ENCODE measurements around the gene CSMD2. TPM values are rescaled to one million over a fixed set of nuclear protein-coding genes. Genes with fewer than 3 reads are reported as not detected.

The CSMD2 gene
- polyA plus RNA-seq, 1 of the 3 experiments (the other 2 are of a cell fraction): not detected

GRCh38 chr1:33828059-33828458 is 337.0 kb downstream of the CSMD2 start:
- no peaks in the 10 kb centered on the region for H3K79me2 ChIP-seq (ENCODE audit: insufficient read depth)
- no peak overlapping the region for H2AFZ ChIP-seq (ENCODE audit: low read depth)
- CTCF ChIA-PET: interaction anchor here (2.0 kb wide), 1 partner anchor 335 kb away, joined by 6 read pairs; no protein-coding TSS in a partner anchor
- H3K9me3 ChIP-seq: no peaks in the 10 kb centered on the region
- no peak overlapping the region for H3K27ac ChIP-seq (ENCODE audit: low read depth in 2 of 2, low read length in 1 of 2)
- H4K20me1 ChIP-seq (ENCODE audit: insufficient read depth): no peaks in the 10 kb centered on the region
- H3K4me2 ChIP-seq: no peak overlapping the region
- POLR2A ChIA-PET: no interaction called here
- no peaks in the 10 kb centered on the region for H3K36me3 ChIP-seq (replicated peaks in 1 of 2; ENCODE audit: control insufficient read depth in 1 of 2, insufficient read depth in 2 of 2, low read length in 1 of 2)
- no peaks in the 10 kb centered on the region for H3K4me1 ChIP-seq (ENCODE audit: control insufficient read depth in 1 of 2, insufficient read depth in 2 of 2, low read depth in 1 of 2, low read length in 1 of 2)
- no peak overlapping the region for H3K4me3 ChIP-seq (ENCODE audit: low read depth in 2 of 2, low read length in 1 of 2)
- WGBS (ENCODE audit: low lambda C conversion rate): 6% methylated on average over 5 of the region's 5 CpGs
- H3F3A ChIP-seq (replicated peaks; ENCODE audit: insufficient read depth): no peaks in the 10 kb centered on the region
- no peak for DNase-seq
- TF ChIP-seq EP300 (IDR thresholded peaks at IDR 0.05; ENCODE audit: borderline replicate concordance in 1 of 2, low read depth in 1 of 2, low read length in 1 of 2) (no peak), NRF1 (IDR thresholded peaks at IDR 0.05; ENCODE audit: low read depth, low read length) (no peak)
- no peak overlapping the region for H3K9ac ChIP-seq
- no peaks in the 10 kb centered on the region for H3K27me3 ChIP-seq (ENCODE audit: insufficient read depth)
- H3K9me2 ChIP-seq: no peaks in the 10 kb centered on the region

DNA sequence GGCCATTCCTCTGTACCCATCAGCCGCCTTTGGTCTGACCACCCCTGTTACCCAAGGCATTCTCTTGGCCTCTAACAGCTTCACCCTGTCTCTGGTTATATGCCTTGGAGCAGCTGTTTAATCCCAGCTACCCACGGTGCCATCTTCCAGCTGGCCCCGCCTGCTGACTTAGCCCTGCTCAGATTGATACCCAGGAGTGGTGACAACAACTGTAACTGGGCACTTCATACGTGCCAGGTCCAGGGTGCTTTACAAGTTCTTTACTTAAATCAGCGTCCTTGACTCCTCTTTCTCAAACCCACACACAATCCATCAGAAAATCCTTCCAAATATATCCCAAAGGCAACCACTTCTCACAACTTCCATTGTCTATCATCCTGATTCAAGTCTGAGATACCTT is 338.3 kb downstream of the CSMD2 start:
- Histone ChIP-seq H3K9me2 (no peaks in the 10 kb centered on the region), H3K79me2 (ENCODE audit: insufficient read depth) (no peaks in the 10 kb centered on the region), H3K36me3 (replicated peaks in 1 of 2; ENCODE audit: control insufficient read depth in 1 of 2, insufficient read depth in 2 of 2, low read length in 1 of 2) (no peaks in the 10 kb centered on the region), H2AFZ (ENCODE audit: low read depth) (no peak overlapping the region), H3F3A (replicated peaks; ENCODE audit: insufficient read depth) (no peaks in the 10 kb centered on the region), H3K9me3 (no peaks in the 10 kb centered on the region), H3K27me3 (ENCODE audit: insufficient read depth) (no peaks in the 10 kb centered on the region), H3K4me3 (ENCODE audit: low read depth in 2 of 2, low read length in 1 of 2) (no peak overlapping the region), H3K4me1 (ENCODE audit: control insufficient read depth in 1 of 2, insufficient read depth in 2 of 2, low read depth in 1 of 2, low read length in 1 of 2) (0 out of 4 replicates have a peak, but pooled peaks cover 0 to 2% of the 10 kb centered on the region in 2 experiments), H3K27ac (ENCODE audit: low read depth in 2 of 2, low read length in 1 of 2) (no peak overlapping the region), H3K9ac (no peak overlapping the region), H4K20me1 (ENCODE audit: insufficient read depth) (no peaks in the 10 kb centered on the region), H3K4me2 (no peak overlapping the region)
- ChIA-PET POLR2A (no interaction called here), CTCF (interaction anchor here (0.9 to 2.0 kb wide), 3 partner anchors 14 to 336 kb away, joined by 3 to 6 read pairs (median 3); no protein-coding TSS in a partner anchor)
- no peak for DNase-seq
- TF ChIP-seq FOXJ3 (CRISPR knock-in tag; IDR thresholded peaks at IDR 0.05) (no peak), TCF12 (IDR thresholded peaks at IDR 0.05) (no peak), MAX (IDR thresholded peaks at IDR 0.05; ENCODE audit: low read depth) (no peak), ELF1 (IDR thresholded peaks at IDR 0.05) (no peak), YY1 (IDR thresholded peaks at IDR 0.05; ENCODE audit: low read depth) (no peak), EZH2phosphoT487 (IDR thresholded peaks at IDR 0.05; ENCODE audit: borderline replicate concordance, low read depth) (no peak), IRF3 (IDR thresholded peaks at IDR 0.05; ENCODE audit: low read depth, low read length) (no peak), NRF1 (IDR thresholded peaks at IDR 0.05; ENCODE audit: low read depth, low read length) (no peak), ZBTB33 (IDR thresholded peaks at IDR 0.05; ENCODE audit: borderline replicate concordance, low read depth) (no peak), FOXM1 (IDR thresholded peaks at IDR 0.05; ENCODE audit: low read depth) (no peak), GATA2 (CRISPR knock-in tag; IDR thresholded peaks at IDR 0.05) (no peak)
- TF ChIP-seq, protein P1, sequence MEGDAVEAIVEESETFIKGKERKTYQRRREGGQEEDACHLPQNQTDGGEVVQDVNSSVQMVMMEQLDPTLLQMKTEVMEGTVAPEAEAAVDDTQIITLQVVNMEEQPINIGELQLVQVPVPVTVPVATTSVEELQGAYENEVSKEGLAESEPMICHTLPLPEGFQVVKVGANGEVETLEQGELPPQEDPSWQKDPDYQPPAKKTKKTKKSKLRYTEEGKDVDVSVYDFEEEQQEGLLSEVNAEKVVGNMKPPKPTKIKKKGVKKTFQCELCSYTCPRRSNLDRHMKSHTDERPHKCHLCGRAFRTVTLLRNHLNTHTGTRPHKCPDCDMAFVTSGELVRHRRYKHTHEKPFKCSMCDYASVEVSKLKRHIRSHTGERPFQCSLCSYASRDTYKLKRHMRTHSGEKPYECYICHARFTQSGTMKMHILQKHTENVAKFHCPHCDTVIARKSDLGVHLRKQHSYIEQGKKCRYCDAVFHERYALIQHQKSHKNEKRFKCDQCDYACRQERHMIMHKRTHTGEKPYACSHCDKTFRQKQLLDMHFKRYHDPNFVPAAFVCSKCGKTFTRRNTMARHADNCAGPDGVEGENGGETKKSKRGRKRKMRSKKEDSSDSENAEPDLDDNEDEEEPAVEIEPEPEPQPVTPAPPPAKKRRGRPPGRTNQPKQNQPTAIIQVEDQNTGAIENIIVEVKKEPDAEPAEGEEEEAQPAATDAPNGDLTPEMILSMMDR (IDR thresholded peaks at IDR 0.05): no peak
- 25% methylated on average over 4 of the region's 5 CpGs for WGBS (ENCODE audit: low lambda C conversion rate)
